HepG2 (cell line): ENCODE measurements around the gene CPS1. TPM values are rescaled to one million over a fixed set of nuclear protein-coding genes. Genes with fewer than 3 reads are reported as not detected.

Source experiments
- ARNT2 ChIP-seq: sonication (generic); formaldehyde crosslinking; IDR thresholded peaks from 2 replicates; pipeline ENCODE4 v1.8.0; 2022; ENCODE audit warnings: mild to moderate bottlenecking, low read depth, missing genetic modification reagents, moderate library complexity
- ARNTL ChIP-seq: sonication (generic); formaldehyde crosslinking; IDR thresholded peaks from 2 replicates; pipeline ENCODE4 v1.4.0; 2020; ENCODE audit warnings: mild to moderate bottlenecking, missing genetic modification reagents
- CREB1 ChIP-seq, 2 experiments: fragments of 450-650 bp in 1 of 2; IDR thresholded peaks; 2 replicates each; pipeline ENCODE4 v1.6.1; 2016 to 2017; ENCODE audit warnings: control low read depth in 1 of 2, mild to moderate bottlenecking in 1 of 2, missing compliant biosample characterization in 1 of 2, missing genetic modification characterization in 1 of 2
- DPF2 ChIP-seq: sonication (generic); formaldehyde crosslinking; IDR thresholded peaks from 2 replicates; pipeline ENCODE4 v1.4.0; 2020; ENCODE audit warnings: mild to moderate bottlenecking, low read depth, missing genetic modification reagents, borderline replicate concordance
- DRAP1 ChIP-seq: IDR thresholded peaks from 2 replicates; pipeline ENCODE4 v1.6.1; 2016; ENCODE audit warnings: missing genetic modification reagents, missing compliant biosample characterization
- FOXP4 ChIP-seq: sonication (generic); formaldehyde crosslinking; IDR thresholded peaks from 2 replicates; pipeline ENCODE4 v1.4.0; 2020; ENCODE audit warnings: missing genetic modification reagents
- HNRNPH1 ChIP-seq: fragments of 200-400 bp; formaldehyde crosslinking; optimal IDR thresholded peaks from 2 replicates; pipeline ENCODE3; 2017; ENCODE audit warnings: mild to moderate bottlenecking, low read depth, low read length
- KDM4B ChIP-seq: sonication (generic); formaldehyde crosslinking; IDR thresholded peaks from 2 replicates; pipeline ENCODE4 v1.4.0; 2020; ENCODE audit warnings: missing genetic modification reagents
- KLF6 ChIP-seq: IDR thresholded peaks from 2 replicates; pipeline ENCODE4 v1.8.0; 2016; ENCODE audit warnings: missing biosample characterization, missing genetic modification reagents
- MBD4 ChIP-seq: IDR thresholded peaks from 2 replicates; pipeline ENCODE4 v1.6.1; 2012; ENCODE audit warnings: low read length, inconsistent platforms, borderline replicate concordance
- MTF1 ChIP-seq: sonication (generic); formaldehyde crosslinking; IDR thresholded peaks from 2 replicates; pipeline ENCODE4 v1.5.0; 2020; ENCODE audit warnings: missing genetic modification reagents
- NR2F2 ChIP-seq: IDR thresholded peaks from 2 replicates; pipeline ENCODE4 v1.6.1; 2012; ENCODE audit warnings: low read depth, inconsistent platforms, borderline replicate concordance
- SP5 ChIP-seq: IDR thresholded peaks from 2 replicates; pipeline ENCODE4 v1.6.1; 2016; ENCODE audit warnings: low read depth, borderline replicate concordance
- SPEN ChIP-seq: sonication (generic); formaldehyde crosslinking; IDR thresholded peaks from 2 replicates; pipeline ENCODE4 v1.5.1; 2020; ENCODE audit warnings: low read depth, mild to moderate bottlenecking, missing genetic modification reagents
- SRSF4 ChIP-seq: fragments of 200-400 bp; formaldehyde crosslinking; IDR thresholded peaks from one replicate; pipeline ENCODE4 v1.6.1; 2018; ENCODE audit warnings: mild to moderate bottlenecking, low read depth, low read length, moderate library complexity; ENCODE audit not compliant: poor library complexity, severe bottlenecking
- ZKSCAN5 ChIP-seq: sonication (generic); formaldehyde crosslinking; IDR thresholded peaks from 2 replicates; pipeline ENCODE4 v1.5.1; 2020; ENCODE audit warnings: mild to moderate bottlenecking, missing genetic modification reagents
- ZMYM4 ChIP-seq: sonication (generic); formaldehyde crosslinking; IDR thresholded peaks from 2 replicates; pipeline ENCODE4 v1.8.1; 2023; ENCODE audit warnings: mild to moderate bottlenecking, missing genetic modification reagents
- ZNF101 ChIP-seq: sonication (generic); formaldehyde crosslinking; IDR thresholded peaks from 2 replicates; pipeline ENCODE4 v1.4.0; 2020; ENCODE audit warnings: mild to moderate bottlenecking, low read depth, missing genetic modification reagents, borderline replicate concordance
- ZNF264 ChIP-seq: sonication (generic); formaldehyde crosslinking; IDR thresholded peaks from 2 replicates; pipeline ENCODE4 v1.4.0; 2020; ENCODE audit warnings: missing genetic modification reagents
- ZNF607 ChIP-seq: sonication (generic); formaldehyde crosslinking; IDR thresholded peaks from 2 replicates; pipeline ENCODE4 v1.5.1; 2020; ENCODE audit warnings: missing genetic modification reagents, mild to moderate bottlenecking, borderline replicate concordance
- ZNF615 ChIP-seq: sonication (generic); formaldehyde crosslinking; IDR thresholded peaks from 2 replicates; pipeline ENCODE4 v1.5.0; 2020; ENCODE audit warnings: mild to moderate bottlenecking, missing genetic modification reagents, borderline replicate concordance
- ZNF616 ChIP-seq: sonication (generic); formaldehyde crosslinking; IDR thresholded peaks from 2 replicates; pipeline ENCODE4 v1.5.0; 2020; ENCODE audit warnings: low read depth, mild to moderate bottlenecking, missing genetic modification reagents
- polyA plus RNA-seq, 8 experiments: library from polyadenylated mRNA; depleted of rRNA in 3 of 8; stranded (reverse) in 7 of 8; unstranded in 1 of 8; fragments of >200 nt; fragmentation: Illumina TruSeq in 4 of 8; extraction: Trizol in 4 of 8; gene quantifications; 2 replicates each; pipeline versions ENCODE4 v1.2.1 to v1.2.3, GENCODE V29; 2011 to 2016; ENCODE audit warnings: low read depth in 4 of 8, missing spikeins in 1 of 8, mixed read lengths in 1 of 8; ENCODE audit not compliant: insufficient read depth in 1 of 8
- total RNA-seq, 5 experiments: library from RNA; depleted of rRNA; stranded (reverse); fragments of >200 nt; fragmentation: Illumina TruSeq; extraction: Trizol; gene quantifications; 2 replicates each; pipeline ENCODE4 v1.2.3, GENCODE V29; 2016; ENCODE audit warnings: low read depth in 1 of 5
- TF ChIP-seq, protein P1 (sequence below): sonication (generic); formaldehyde crosslinking; IDR thresholded peaks from 2 replicates; pipeline ENCODE4; 2020; ENCODE audit warnings: missing genetic modification reagents, mild to moderate bottlenecking, borderline replicate concordance
- TF ChIP-seq, protein P2 (sequence below): sonication (generic); formaldehyde crosslinking; IDR thresholded peaks from 2 replicates; pipeline ENCODE4 v1.8.0; 2022; ENCODE audit warnings: missing genetic modification reagents, low read depth, mild to moderate bottlenecking, borderline replicate concordance

CPS1 gene
- total and polyA plus RNA-seq, 2 of the 13 experiments (the other 11 are each of a cell fraction or from before 2014, with no cell fraction given), result 24.4 to 51.7 TPM

GRCh38 chr2:210523650-210524289 is 32.6 kb upstream of the CPS1 start (continued):
- TF ChIP-seq CREB1 (IDR thresholded peaks at IDR 0.05) (no peak), CREB1 (CRISPR knock-in tag; IDR thresholded peaks at IDR 0.05) (peak; percentile 52), HNRNPH1 (no peak), KLF6 (CRISPR knock-in tag) (no peak), ZNF615 (CRISPR knock-in tag) (no peak), ARNTL (no peak), MTF1 (CRISPR knock-in tag) (no peak), DRAP1 (0 out of 2 replicates have a peak, but pooled peaks have one; percentile 49), ZKSCAN5 (CRISPR knock-in tag) (no peak), ZNF616 (CRISPR knock-in tag) (no peak), SPEN (CRISPR knock-in tag) (0 out of 2 replicates have a peak, but pooled peaks have one; percentile 29), MBD4 (no peak), DPF2 (CRISPR knock-in tag) (no peak; the same call in 1 of the 2 replicates), SRSF4 (no peak), SP5 (CRISPR knock-in tag) (peak; percentile 32; the same call in 1 of the 2 replicates), NR2F2 (peak; percentile 85), ZNF101 (no peak), ZMYM4 (peak; percentile 97), ZNF264 (no peak), ZNF607 (CRISPR knock-in tag) (no peak), ARNT2 (CRISPR knock-in tag) (no peak), KDM4B (CRISPR knock-in tag) (0 out of 2 replicates have a peak, but pooled peaks have one; percentile 33), FOXP4 (CRISPR knock-in tag) (peak; percentile 53; the same call in 1 of the 2 replicates)
- TF ChIP-seq, protein P1, sequence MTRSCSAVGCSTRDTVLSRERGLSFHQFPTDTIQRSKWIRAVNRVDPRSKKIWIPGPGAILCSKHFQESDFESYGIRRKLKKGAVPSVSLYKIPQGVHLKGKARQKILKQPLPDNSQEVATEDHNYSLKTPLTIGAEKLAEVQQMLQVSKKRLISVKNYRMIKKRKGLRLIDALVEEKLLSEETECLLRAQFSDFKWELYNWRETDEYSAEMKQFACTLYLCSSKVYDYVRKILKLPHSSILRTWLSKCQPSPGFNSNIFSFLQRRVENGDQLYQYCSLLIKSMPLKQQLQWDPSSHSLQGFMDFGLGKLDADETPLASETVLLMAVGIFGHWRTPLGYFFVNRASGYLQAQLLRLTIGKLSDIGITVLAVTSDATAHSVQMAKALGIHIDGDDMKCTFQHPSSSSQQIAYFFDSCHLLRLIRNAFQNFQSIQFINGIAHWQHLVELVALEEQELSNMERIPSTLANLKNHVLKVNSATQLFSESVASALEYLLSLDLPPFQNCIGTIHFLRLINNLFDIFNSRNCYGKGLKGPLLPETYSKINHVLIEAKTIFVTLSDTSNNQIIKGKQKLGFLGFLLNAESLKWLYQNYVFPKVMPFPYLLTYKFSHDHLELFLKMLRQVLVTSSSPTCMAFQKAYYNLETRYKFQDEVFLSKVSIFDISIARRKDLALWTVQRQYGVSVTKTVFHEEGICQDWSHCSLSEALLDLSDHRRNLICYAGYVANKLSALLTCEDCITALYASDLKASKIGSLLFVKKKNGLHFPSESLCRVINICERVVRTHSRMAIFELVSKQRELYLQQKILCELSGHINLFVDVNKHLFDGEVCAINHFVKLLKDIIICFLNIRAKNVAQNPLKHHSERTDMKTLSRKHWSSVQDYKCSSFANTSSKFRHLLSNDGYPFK (CRISPR knock-in tag), result no peak
- TF ChIP-seq, protein P2, sequence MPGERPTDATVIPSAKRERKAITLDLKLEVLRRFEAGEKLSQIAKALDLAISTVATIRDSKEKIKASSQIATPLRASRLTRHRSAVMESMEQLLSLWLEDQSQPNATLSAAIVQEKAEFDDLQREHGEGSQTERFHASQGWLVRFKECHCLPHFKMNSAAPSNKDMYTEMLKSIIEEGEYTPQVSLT (CRISPR knock-in tag), result no peak
